Putamen (tissue), 1 donor: ENCODE data around the gene PRKCA.

Experiments
- DNase-seq: peaks from one replicate; pipeline ENCODE4 v3.0.0-alpha.2; 2016; ENCODE audit warnings: low spot score

Gene PRKCA

DNA sequence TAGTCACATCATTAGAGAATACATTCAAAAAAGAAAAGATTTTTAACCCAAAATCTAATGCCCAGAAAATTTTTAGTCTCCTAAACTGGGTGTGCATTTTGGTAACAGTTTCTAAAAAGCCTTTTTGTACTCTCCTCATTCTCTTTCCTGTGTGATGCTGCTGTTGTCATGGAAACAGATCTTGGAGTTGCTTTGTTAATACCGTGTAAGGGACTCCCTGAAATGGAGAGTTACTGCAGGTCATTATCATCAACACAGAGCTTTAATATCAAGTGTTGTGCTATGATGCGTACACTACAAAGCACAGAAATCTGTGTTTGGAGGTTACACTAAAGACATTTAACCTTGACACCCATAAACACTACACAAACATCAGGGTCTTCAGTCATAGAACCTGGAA lies 216.3 kb downstream of the PRKCA start:
- no peak for DNase-seq

DNA sequence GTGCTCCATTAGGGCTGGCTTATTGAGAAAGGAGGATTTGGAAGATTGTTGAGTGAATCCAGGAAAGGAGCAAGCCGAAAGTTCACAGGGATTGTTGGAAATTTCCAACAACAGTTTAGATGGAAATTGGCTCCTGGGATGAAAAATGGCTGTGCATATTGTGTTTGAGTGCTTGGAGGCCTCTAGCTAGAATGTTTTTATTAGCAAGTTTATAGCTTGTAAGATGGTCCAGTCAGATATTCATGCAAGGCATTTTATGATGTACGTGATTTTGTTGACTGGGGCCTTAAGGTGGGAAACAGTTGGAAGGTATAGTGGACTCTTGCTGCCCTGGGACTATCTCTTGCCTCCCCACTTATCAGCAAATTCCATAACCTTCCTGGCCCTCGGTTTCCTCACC lies 216.7 kb downstream of the PRKCA start:
- DNase-seq = no peak

DNA sequence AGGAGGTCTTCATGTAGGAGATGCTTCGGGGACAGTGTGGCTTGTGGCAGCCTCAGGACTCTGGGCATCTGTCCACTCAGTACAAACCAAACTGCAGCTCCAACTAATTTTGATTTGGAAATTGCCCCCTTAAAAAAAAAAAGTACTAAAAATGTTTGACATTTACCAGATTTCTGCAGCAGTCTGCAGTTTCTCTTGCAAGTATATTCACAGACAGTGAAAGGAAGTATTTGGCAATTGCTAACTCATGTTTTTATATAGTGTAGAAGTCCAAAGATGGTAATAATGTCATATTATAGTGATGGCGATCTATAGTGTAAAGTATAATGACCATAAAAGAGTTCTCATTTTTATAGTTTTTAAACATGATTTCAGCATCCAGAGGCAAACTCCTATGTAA lies 218.6 kb downstream of the PRKCA start:
- no peak for DNase-seq

DNA sequence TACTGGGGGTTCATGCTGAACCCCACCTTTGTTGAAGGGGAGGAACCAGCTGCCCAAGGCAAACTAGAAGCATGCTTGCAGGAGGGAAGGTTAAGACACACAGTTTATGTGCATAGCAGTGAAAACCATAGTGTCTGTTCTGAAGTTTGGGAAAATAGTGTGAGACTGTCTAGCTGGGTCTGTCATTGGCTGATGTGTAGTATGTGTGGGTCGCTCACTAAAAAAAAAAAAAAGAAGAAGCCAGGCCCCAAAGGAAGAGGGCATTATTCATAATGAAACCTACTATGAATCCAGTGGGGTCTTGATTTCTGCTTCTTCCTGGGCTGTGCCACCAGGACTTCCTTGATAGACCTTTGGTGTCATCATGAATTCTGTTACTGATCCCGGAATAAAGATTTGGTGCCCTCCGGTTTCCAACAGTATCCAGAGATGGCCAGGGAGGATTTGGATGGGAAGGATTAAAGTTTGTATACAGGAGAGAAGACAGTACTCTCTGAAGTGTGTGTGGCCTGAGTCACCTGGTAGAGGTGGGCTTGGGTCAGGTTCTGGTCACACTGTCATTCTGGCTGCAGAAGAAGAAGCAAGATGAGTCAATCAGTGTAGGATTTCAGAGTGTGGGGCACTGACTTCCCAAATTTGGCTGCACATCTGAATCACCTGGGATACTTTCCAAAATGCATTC lies 220.3 kb downstream of the PRKCA start:
- no peak for DNase-seq

DNA sequence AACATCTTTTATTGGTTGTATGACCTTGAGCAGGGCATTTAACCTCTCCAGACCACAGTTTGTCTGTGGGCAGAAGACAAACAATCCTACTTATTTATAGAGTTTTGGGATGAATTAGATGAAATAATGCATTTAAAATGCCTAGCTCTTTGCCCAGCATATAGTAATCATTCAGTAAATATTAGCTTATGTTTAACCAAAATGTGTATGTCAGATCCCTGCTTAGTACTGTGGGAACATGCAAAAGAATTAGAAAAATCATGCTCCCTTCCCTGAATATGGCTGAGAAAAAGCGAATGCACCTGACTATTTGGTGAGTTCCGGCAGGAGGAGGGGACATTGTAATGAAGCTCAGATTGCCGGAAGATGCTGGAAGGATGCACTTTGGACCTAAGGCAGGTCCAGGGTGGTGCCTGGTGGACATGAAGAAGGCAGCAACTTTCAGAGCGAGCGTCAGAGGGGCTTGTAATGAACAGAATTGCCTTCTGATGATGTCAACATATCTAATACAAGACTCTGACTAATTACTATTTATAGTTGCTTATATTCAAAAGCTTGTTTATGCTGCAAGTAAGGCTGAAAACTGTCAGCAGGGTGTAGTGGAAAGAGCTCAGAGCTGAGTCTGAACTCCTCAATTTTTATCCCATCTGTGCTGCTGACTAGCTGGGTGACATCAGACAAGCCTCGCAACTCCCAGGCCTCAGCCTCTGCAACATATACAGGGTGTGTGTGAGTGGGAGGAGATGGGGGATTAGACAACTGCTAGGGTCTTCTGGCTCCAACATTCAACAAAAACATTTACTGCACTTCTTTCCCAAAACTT lies 221.2 kb downstream of the PRKCA start:
- no peak for DNase-seq

DNA sequence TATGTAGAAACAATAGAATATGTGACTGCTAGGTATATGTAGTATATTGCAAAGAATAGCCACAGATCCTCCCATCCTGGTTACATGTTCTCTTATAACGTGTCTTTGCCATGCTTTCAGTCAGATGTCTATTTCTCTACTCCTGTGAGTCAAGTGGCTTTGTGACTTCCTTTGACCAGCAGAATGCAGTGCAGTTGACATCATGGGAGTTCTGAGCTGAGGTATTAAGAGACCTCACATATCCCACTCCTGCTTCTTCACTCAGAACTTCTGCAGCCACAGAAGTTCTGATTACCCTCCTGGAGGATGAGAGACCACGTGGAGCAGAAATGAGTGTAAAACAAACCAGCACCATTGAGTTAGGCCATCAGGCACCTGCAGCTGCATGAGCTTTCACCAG lies 222.5 kb downstream of the PRKCA start:
- no peak for DNase-seq

DNA sequence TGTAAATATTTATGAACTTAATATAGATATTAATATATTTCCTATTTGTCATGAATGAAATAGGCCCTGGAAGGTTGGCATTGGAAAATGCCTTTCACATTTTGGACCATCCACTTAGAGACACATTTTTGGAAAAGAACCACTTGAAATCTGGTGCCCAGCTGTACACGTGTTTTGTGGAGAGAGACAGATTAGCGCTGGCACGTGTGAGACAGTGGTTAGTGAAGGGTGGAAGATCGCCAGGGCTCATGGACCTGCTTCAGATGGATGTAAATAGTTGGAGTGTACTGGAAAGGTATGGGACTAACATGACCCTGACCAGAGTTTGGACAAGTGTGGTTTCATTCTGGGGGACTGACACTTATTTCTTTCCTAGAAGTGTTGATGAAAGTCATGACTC lies 222.9 kb downstream of the PRKCA start:
- DNase-seq = no peak

DNA sequence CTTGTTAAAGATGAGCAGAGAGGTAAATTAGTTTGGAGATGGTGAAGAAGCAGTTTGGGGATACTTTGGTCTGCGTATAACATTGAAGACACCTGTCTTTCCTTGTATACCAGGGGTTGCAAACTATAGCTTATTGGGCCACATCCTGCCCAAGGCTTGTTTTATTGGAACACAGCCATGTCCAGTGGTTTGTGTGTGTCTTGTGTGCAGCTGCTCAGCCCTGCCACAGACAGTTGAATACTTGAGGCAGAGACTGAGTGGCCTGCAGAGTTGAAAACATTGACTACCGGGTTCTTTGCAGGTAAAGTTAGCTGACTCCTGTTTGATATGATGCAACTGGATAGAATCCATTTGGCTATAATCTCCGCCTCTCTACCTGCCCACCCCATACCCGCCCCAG lies 224.4 kb downstream of the PRKCA start:
- DNase-seq = no peak

DNA sequence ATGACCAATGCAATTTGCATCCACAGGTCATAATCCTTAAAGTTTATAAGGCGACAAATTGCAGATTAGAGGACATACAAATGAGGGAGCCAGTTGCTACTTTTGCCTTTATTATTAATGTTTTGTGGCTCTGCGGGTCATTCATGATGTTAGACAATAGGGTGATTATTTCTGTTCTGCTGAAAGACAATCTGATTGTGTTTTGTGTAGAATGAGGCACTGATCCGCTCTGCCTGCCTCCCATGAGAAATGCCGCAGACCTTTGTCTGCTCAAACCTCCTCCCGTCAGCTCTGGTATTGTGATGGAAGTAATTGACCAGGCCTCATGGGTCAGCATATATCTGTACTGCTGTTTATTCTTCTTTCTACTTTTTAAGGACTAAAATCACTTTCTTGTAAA lies 224.9 kb downstream of the PRKCA start:
- DNase-seq = peak; percentile 89

DNA sequence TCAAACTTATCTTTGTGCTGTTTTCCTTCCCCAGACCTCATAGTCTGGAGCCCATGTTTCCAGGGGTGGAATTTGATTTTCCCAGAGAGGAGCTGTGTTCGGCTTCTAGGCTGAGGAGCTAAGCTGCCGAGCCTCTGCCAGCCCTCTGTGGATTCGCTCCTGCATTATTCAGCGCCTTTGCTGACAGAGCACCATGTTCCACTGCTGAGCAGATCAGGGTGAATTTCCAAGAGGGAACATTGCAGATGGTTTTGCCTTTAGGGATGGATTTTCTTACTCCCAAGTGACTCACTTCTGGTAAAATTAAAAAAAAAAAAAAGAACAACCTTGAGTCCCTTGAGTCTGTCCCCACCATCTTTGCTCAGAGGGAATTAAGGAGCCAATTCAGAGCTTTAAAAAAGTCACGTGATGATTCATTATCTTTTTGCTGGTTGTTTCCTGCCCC lies 229.5 kb downstream of the PRKCA start:
- DNase-seq = no peak

DNA sequence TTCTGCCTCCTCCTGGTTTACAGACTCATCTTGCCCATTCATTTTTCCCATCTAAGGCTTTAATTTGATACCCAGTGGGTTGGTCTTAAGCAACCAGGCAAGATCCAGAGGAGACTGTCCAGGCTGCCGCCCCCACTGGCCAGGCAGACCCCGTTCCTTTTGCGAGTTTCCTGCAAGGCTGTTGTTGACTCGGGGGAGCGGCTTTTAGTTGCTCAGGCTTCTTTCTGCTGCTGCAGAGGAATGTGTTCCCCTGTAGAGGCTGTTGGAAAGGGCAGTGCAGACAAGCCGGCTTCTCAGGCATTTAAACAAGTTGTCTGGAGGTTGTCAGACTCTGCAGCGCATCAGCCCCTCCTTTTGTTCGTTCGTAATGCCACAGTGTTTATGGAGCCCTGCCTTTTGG lies 231.2 kb downstream of the PRKCA start:
- DNase-seq = no peak

DNA sequence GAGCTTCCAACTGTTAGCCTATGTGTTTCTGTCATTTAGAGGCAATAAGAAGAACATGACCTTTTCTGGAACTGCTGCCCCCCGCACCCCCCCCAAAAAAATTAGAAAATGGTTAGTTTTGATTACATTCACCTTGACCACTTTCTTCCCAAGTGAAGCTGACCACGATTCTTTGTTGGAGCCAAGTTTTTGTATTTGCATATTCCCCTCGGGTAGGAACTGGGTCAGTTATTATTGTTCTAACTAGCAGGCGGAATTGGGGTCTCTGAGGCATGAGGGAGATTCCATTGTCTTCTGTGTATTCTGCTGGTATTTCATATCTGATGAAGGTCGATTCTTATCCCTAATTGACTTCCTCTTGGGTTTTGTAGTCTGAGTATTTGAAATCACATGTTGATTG lies 231.6 kb downstream of the PRKCA start:
- DNase-seq = no peak

DNA sequence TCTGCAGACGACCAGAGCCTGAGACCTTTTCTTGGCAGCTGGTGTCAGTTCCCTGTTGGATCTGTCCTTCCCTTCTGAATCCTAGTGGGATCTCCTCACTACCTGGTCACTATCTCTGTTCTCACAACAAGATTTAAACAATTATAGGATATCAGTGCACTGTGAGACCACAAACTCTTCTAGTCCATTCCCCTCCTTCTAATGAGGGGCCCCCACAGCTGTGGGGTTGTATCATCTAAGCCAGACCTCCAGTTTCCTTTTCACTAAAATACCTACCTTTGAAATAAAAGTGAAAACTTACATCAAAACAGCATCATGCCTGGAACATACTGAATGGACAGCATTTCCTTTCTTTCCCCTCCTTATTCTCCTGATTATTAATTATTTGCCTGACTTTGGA lies 233.2 kb downstream of the PRKCA start:
- no peak for DNase-seq

DNA sequence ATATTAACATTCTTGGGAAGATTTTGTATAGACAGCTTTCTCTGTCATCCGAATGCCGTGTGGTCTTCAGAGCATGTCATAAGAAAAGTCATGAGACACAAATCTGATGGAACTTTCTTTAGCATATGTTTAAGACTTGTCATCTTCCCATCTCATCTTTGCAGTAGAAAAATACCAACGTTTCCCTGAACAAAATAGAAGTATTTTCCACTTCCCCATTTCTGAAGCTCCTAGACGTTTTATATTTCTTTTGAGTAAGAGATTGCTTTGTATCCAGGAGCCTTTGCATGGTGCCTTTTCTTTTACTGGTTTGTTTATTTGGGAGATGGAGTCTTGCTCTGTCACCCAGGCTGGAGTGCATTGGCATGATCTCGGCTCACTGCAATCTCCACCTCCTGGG lies 235.1 kb downstream of the PRKCA start:
- no peak for DNase-seq

DNA sequence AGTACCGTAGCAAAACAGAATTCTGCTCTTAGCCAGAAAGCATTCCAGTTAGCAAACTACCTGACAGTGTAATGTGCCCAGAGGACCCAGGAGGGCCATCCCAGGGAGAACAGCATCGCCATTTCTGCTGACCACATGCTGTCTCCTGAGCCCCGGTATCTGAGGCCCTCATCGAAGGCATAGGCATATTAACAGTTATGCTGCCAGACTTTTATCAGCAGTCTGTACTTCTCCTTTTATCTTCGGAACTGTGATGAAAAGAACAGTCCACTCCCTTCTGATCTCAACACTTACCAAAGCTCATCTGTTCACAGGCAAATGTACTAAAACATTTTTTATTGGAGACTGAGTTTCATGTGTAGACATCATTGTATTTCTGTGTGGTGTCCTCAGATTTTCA lies 236.4 kb downstream of the PRKCA start:
- DNase-seq = no peak

DNA sequence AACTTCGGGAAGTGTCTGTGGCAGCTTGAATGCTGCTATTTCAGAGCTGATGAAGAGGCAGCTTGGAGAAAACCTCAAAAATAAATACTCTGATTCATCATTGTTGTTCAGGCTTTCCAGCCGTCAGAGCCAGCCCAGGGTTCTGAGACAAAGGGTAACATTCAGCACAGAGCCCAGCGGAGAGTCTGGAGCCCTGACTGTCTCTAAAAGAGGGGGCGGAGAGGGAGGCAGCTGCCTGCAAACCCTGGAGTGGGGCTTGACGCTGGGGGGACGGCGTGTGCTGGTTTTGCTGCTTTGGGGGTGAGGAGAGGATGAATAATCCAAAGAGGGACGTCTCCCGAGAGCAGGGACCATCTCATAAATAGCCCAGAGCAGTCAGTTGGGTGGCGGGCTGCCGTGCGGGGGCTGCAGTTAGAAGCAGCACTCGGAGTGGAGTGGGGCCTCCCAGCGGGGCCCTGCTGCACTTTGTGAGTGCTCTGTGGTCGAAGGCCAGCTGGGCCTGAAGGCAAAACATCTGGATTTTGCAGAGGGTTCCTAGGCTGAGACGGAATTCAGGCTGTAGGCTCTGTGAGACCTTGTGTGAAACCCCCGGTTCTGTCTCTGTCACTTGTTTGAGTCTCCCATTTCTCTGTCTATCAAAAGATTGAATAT lies 237.8 kb downstream of the PRKCA start:
- peak; percentile 97 for DNase-seq

DNA sequence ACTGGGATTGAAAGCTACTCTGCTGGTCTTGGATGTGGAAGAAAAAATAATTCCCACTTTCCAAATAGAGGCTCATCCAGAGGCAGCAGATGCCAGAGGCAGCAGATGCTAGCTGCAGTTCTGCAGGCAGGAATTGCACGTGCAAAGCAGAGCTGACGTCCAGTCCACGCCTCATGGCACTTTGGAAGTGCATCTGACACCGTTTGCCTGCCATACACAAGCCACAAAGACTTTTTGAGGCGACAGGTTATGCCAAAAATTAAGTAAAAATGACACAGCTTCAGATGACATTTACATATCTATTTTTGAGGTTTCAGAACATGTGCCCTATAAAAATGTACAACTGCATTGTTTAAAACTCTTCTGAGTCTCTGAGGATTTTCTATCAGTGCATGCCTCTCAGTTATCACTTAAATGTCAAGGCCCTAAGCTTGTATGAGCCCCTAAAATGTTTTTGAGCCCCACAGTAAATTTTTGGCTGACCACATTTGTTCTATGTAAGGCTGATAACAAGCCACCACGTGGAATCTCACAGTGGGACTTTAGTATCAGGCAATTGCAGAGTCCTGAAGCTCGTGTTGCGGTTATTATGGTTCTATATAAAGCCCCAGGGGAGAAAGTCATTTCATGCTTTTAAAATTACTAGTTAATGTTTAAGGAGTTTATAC lies 239.2 kb downstream of the PRKCA start:
- no peak for DNase-seq

DNA sequence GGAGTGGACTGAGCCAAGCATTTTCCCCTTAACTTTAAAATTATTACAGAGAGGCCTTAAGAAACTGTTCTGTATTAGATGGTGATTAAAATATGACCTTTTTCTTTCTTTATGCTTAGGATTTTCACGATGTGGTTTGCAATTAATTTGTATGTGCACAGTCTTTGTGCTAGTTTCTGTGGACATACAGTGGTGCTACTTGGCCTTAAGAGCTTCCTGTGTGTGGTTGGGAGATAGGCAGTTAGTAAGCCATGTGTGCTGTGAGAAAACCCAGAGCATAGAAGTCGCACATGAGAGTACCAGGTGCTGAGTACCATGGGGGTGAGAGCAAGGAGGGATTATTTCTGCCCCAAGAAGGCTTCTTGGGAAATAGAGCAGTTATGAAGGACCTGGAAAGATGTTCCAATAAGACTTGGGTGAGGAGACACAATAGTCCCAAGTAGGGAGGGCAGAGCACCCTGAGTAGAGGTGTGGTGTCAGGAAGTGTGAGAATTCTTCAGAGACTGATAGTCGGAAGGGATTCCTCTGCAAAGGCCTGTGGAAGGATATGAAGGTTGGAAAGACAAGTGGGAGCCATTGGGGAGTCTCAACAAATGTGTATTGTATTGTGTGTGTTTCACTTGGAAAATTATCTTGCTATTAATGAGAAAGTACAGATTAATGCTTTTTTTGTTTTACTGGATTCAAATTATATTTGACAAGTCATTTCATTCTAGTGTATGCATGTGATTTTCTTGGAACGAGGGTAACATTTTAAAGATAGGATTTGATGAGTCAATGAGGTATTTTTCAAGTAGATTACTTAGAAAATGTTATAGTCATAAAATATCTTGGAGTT lies 239.9 kb downstream of the PRKCA start:
- no peak for DNase-seq

DNA sequence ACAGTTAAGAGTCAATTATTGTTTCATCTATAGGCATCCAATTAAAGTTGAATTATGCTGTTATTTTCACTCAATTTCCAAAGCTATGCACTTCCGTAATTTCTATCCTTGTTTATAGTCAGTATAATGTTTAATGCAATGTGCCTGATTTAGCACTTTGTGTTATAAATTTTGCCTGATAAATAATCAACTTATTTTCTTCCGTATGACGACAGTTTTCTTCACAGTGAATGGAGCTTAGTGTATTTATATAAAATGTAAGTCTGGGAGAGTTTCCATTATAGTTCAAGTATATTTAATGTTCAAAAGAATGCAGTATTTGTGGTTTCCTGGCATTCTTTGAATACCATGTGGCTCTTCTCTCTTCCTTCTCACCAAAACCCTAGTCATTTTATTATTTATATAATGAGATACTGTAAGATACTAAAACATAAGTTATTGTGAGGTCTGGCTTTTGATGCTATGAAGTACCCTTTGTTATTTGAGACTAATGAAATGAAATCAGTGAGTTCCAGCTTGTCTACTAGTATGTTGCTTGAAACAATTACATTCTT lies 240.6 kb downstream of the PRKCA start:
- no peak for DNase-seq

DNA sequence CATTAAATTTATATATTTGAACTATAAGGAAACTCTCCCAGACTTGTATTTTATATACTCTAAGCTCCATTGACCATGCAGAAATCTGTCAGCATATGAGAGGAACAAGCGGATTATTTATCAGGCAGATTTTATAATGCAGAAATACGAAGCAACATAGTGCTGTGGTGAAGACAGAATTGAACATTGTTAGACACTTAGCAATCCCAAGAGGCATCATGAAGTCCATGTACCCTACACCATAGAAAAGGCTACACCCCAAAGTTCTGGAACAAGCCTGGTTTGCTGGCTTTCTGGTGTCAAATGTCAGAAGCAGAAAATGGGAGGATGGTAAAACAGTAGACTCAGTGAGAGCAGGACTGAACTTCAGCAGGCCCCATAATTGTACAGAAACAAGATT lies 241.1 kb downstream of the PRKCA start:
- DNase-seq = no peak

DNA sequence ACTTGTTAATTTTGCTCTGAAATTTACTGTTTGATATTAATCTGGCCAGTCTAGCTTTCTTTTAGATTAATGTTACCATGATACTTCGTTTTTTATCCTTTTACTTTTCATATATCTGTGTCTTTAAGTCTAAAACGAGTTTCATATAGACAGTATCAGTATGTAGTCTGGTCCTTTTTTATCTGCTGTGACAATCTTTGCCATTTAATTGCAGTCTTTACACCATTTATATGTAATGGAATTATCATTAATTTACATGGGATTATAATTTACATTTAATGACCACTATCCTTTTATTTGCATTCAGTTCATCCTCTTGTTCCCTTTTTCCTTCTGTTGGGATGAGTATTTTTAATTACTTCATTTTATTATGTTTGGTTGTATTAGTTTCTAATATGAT lies 243.5 kb downstream of the PRKCA start:
- no peak for DNase-seq
